ENCODE measurements around the gene TMEM212.

- TF ChIP-seq JUND (CRISPR knock-in tag; IDR thresholded peaks at IDR 0.05) (no peak), EP300 (IDR thresholded peaks at IDR 0.05; ENCODE audit: low read depth in 2 of 2, low read length in 2 of 2) (0 out of 4 replicates have a peak, but pooled peaks of 1 of the 2 experiments have one; percentile 6), EP300 (CRISPR knock-in tag; IDR thresholded peaks at IDR 0.05; ENCODE audit: borderline replicate concordance) (no peak), CHD2 (IDR thresholded peaks at IDR 0.05; ENCODE audit: low read depth, low read length) (no peak), POLR2AphosphoS5 (IDR thresholded peaks at IDR 0.05; ENCODE audit: low read depth, low read length) (no peak), ZZZ3 (CRISPR knock-in tag; IDR thresholded peaks at IDR 0.05; ENCODE audit: borderline replicate concordance) (no peak), ZNF432 (CRISPR knock-in tag; IDR thresholded peaks at IDR 0.05; ENCODE audit: borderline replicate concordance) (no peak), ZFP1 (CRISPR knock-in tag; IDR thresholded peaks at IDR 0.05) (no peak), HNRNPK (IDR thresholded peaks at IDR 0.05; ENCODE audit: low read depth, low read length, poor library complexity, severe bottlenecking) (no peak), SP1 (IDR thresholded peaks at IDR 0.05) (no peak), SP1 (CRISPR knock-in tag; IDR thresholded peaks at IDR 0.05) (no peak), CHD4 (IDR thresholded peaks at IDR 0.05; ENCODE audit: borderline replicate concordance, low read length) (no peak)
- TF ChIP-seq, protein P1, sequence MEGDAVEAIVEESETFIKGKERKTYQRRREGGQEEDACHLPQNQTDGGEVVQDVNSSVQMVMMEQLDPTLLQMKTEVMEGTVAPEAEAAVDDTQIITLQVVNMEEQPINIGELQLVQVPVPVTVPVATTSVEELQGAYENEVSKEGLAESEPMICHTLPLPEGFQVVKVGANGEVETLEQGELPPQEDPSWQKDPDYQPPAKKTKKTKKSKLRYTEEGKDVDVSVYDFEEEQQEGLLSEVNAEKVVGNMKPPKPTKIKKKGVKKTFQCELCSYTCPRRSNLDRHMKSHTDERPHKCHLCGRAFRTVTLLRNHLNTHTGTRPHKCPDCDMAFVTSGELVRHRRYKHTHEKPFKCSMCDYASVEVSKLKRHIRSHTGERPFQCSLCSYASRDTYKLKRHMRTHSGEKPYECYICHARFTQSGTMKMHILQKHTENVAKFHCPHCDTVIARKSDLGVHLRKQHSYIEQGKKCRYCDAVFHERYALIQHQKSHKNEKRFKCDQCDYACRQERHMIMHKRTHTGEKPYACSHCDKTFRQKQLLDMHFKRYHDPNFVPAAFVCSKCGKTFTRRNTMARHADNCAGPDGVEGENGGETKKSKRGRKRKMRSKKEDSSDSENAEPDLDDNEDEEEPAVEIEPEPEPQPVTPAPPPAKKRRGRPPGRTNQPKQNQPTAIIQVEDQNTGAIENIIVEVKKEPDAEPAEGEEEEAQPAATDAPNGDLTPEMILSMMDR (CRISPR knock-in tag; IDR thresholded peaks at IDR 0.05) = no peak
These were observed 3.4 kb downstream of the TMEM212 start for GRCh38 chr3:171846597-171846996.

Data from HepG2 (cell line).